ENCODE data around the gene LCTL. TPM values are rescaled to one million over a fixed set of nuclear protein-coding genes. Genes with fewer than 3 reads are reported as not detected.
"Not testable (repeated sequence)": the region's sequence is repeated elsewhere in the genome, so short reads cannot be mapped to it uniquely, and the experiment has no call there.

Gene LCTL
- total RNA-seq, 2 experiments from 2014 or later: not detected

DNA sequence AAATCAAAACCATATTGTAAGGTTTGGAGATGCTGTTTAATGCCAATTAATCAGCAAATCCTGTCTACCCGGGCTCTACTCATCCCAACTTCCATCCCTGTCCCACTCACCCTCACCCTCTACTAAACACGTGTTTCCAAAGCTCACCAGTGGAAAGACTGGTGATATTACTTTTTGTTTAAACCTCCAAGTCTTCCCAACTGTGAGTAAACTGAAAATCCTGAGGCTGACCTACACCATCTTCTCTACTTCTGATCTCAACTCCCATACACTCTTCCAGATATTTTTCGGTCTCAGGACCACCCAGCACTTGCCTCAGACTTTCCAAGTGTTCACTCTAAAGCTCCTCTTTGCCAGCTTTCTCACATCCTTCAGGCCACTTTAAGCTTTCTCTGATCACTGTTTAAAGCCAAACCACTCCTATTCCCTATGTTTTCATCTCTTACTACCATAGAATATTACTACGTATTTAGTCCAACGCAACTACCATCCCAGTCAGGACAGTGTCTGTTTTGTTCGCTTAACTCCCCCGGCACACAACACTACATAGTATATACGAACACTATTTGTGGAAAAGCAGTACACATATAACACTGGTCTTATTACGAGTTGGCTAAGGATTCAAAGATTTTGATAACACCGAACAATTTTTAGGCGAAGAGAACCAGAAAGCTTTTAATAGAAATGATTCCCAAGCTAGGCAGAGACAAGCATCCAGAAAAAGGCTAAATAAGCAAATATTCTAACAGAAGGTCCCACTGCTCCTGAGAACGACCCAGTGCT lies 61.8 kb downstream of the LCTL start:
- Mint-ChIP-seq H3K36me3 (peaks cover 65% of the 10 kb centered on the region), H3K4me3 (peak overlapping the region; percentile 100), H3K4me1 (peaks cover 44% of the 10 kb centered on the region), H3K9me3 (no peaks in the 10 kb centered on the region), H3K27ac (peak overlapping the region; percentile 100), H3K27me3 (peaks cover 4% of the 10 kb centered on the region)
- DNase-seq: no peak

DNA sequence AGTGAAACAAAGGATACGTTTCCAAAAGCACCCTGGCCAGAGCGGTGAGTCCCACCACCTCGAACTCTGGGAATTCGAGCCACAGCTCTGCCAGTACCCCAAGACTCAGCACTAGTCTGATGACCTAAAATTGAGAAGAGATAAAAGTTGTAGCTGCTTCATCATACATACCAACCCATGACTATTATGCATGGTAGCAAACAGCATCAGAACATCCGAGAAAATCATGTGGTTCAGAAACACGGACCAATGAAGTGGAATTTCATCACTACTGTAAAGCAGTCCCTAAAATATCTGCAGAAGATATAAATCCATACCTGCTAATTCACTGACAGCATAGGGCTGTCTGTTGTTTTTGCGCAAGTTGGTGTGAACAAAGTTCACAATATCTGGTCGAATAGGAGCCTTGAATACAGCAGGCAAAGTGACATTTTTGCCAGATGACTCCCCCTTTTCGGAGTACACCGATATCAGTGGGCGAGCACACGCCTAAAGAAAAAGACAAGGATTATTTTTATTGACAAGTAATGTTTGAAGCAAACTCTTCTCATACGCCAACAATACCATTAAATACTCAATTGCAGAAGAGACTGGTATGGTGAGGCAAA lies 62.7 kb downstream of the LCTL start:
- H3K4me3 Mint-ChIP-seq: peak overlapping the region; percentile 100

DNA sequence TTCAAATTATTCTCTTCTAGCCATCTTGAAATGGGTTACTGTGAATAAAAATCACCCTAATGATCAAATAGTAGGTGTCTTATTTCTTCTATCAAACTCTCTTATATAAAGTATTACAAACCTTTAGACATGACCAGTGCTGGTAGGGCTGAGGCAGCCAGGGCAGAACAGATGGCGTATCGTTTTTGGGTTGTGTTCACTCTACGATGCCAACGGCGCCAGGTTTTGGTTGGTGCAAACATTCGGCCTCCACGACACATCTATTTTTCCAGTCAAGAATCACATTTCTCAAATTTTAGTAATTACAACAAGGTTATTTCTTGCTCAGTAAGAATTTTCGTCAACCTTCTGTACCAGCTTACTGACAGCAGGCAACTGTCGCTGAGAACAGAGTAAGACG lies 63.3 kb downstream of the LCTL start:
- Mint-ChIP-seq H3K9me3 (no peaks in the 10 kb centered on the region), H3K36me3 (peaks cover 70% of the 10 kb centered on the region), H3K27me3 (peaks cover 4% of the 10 kb centered on the region), H3K4me1 (peaks cover 45% of the 10 kb centered on the region), H3K4me3 (peak overlapping the region; percentile 100), H3K27ac (peak overlapping the region; percentile 100)
- DNase-seq: no peak

More for the DNA sequence above, 62.7 kb downstream of the LCTL start:
- H3K9me3 Mint-ChIP-seq, H3K27me3 Mint-ChIP-seq, DNase-seq: not testable (repeated sequence)
- Mint-ChIP-seq H3K4me1 (peaks cover 47% of the 10 kb centered on the region), H3K36me3 (peaks cover 65% of the 10 kb centered on the region), H3K27ac (peak overlapping the region; percentile 100)

DNA sequence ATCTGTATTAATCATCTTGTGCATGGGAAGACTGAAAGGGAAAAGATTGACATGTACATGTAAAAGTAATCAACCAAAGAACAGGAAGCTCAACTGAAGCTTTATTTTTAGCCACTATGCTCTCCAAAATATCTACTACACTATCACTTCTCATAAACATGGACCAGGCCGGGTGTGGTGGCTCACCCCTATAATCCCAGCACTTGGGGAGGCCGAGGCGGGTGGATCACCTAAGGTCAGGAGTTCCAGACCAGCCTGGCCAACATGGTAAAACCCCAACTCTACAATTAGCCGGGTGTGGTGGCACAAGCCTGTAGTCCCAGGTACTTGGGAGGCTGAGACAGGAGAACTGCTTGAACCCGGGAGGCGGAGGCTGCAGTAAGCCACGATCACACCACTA lies 65.5 kb downstream of the LCTL start:
- not testable (repeated sequence) for DNase-seq, H3K9me3 Mint-ChIP-seq, H3K27me3 Mint-ChIP-seq
- H3K4me3 Mint-ChIP-seq: peak overlapping the region; percentile 40
- peaks cover 53% of the 10 kb centered on the region for H3K4me1 Mint-ChIP-seq
- peaks cover 82% of the 10 kb centered on the region for H3K36me3 Mint-ChIP-seq
- H3K27ac Mint-ChIP-seq: peak overlapping the region; percentile 97

DNA sequence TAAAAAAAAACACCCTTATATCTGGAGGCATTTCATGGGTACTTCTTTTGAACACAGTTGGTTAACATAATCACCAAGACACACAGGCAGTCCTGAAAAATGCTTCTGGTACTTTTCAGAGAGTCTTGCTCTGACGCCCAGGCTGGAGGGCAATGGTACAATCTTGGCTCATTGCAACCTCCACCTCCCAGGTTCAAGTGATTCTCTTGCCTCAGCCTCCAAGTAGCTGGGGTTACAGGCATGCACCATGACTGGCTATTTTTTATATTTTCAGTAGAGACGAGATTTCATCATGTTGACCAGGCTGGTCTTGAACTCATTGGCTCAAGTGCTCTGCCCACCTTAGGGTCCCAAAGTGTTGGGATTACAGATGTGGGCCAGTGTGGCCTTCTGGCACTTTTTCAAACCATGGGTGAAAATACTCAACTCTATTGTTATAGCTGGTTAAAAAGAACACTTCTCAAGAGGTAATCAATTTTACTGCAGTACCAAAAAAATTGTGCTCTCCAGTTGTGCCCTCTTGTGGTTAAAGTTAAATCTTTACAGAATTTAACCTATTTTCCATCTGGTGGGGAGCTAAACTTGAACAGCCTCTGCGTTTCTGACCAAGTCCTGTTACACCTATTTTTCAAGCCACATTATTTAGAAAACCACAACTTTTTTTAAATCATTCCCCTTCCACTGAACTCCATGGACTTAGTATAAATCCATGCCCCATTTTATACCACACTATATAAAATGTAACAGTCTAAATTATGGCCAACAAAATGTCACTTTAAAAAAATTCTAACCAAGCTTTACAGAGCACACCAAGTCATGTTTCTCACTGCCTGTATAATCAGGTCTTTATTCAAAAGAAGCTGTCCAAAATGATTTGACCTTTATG lies 67.1 kb downstream of the LCTL start:
- Mint-ChIP-seq H3K4me3 (peak overlapping the region; percentile 94), H3K4me1 (peaks cover 63% of the 10 kb centered on the region), H3K27me3 (no peaks in the 10 kb centered on the region), H3K9me3 (no peaks in the 10 kb centered on the region), H3K27ac (peak overlapping the region; percentile 97), H3K36me3 (peaks cover 82% of the 10 kb centered on the region)
- peak; percentile 6 for DNase-seq

Other genes starting within 250 kb of the LCTL start
- gene TIPIN, start 209.3 kb downstream of the LCTL start, total RNA-seq: 10 to 100 TPM; 78.4 to 78.7 TPM
- 100 to 1,000 TPM; 103 to 108 TPM for gene MAP2K1, start 179.1 kb downstream of the LCTL start, total RNA-seq
- gene SNAPC5, start 68.2 kb downstream of the LCTL start, total RNA-seq: 10 to 100 TPM; 43.3 to 49.1 TPM
- 1,000 to 10,000 TPM; 4,670 to 4,826 TPM for gene RPL4, start 61.1 kb downstream of the LCTL start, total RNA-seq
- gene ZWILCH, start 60.7 kb downstream of the LCTL start, total RNA-seq: 10 to 100 TPM; 40.7 to 41.1 TPM
- gene SMAD6, start 136.2 kb upstream of the LCTL start, total RNA-seq: under 1 TPM; 0.04 to 0.10 TPM

All from activated naive CD8-positive, alpha-beta T cell treated with anti-CD3 and anti-CD28 coated beads for 36 hours (primary cell).